ENCODE results near the gene PGBD1. TPM values are rescaled to one million over a fixed set of nuclear protein-coding genes. Genes with fewer than 3 reads are reported as not detected.

PGBD1 gene
- total and polyA plus RNA-seq, 2 of the 13 experiments (the other 11 are each of a cell fraction or from before 2014, with no cell fraction given) = 3.6 to 6.9 TPM

DNA sequence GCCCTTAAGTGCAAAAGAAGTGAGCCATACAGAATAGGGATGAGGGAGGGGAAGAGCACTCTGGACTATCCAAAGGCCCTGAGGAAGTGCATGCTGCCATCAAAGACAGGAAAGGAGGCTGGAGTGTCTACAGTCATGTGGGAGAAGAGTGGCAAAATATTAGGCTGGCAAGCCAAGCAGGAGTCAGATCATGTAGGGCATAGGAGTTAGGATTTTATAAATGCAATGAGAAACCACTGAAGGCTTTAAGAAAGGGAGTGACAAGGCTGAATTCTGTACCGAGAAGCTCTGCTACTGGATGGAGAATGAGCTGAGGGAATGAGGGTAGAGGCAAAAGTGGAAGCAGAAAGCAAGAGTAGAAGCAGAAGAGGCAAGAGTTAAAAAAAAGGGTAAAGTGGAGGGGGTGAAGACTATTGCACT is 52.2 kb downstream of the PGBD1 start:
- Histone ChIP-seq H3K4me2 (ENCODE audit: low read depth, low read length) (no peak overlapping the region), H2AFZ (ENCODE audit: low read length) (no peak overlapping the region), H3K4me1 (ENCODE audit: insufficient read depth, low read length) (peaks cover 25% of the 10 kb centered on the region), H4K20me1 (ENCODE audit: insufficient read depth, low read length) (no peaks in the 10 kb centered on the region), H3K9ac (ENCODE audit: insufficient read depth, low read depth, low read length) (no peak overlapping the region), H3K79me2 (ENCODE audit: insufficient read depth, low read length) (peaks cover 9% of the 10 kb centered on the region), H3K36me3 (replicated peaks in 1 of 2; ENCODE audit: control insufficient read depth in 1 of 2, insufficient read depth in 2 of 2, low read length in 2 of 2) (no peaks in the 10 kb centered on the region; a peak in 1 of 5 replicates), H3K27ac (ENCODE audit: extremely low read length, insufficient read depth, low read length) (no peak overlapping the region), H3K4me3 (replicated peaks in 1 of 3; ENCODE audit: insufficient read depth in 1 of 3, low read depth in 2 of 3, low read length in 3 of 3) (no peak overlapping the region), H3K9me3 (ENCODE audit: low read length) (no peaks in the 10 kb centered on the region), H3K27me3 (ENCODE audit: control insufficient read depth in 1 of 2, insufficient read depth in 2 of 2, low read length in 2 of 2) (no peaks in the 10 kb centered on the region; a peak in 1 of 5 replicates)
- no peak for FAIRE-seq
- ChIA-PET CTCF (ENCODE audit: low intra/inter-chr PET ratio, low total read pairs) (no interaction called here), POLR2A (interaction anchor here (4.9 kb wide), 1 partner anchor 10 kb away, joined by 108 read pairs; no protein-coding TSS in a partner anchor)
- WGBS (ENCODE audit: low lambda C conversion rate) = 93% methylated on average over 1 of the region's 1 CpG
- no peak for ATAC-seq
- intact Hi-C loops (cut with micrococcal nuclease; ENCODE audit: unreplicated experiment) (no loop called here), in situ Hi-C loops (cut with HindIII; ENCODE audit: extremely low pct_ligation_motif_present, low pct_unique_long_range_greater_than_20kb) (no loop called here)
- no TSS peak for BruUV-seq (replicated peaks)
- DNase-seq (ENCODE audit: low spot score) = no peak
- TF ChIP-seq TEF (CRISPR knock-in tag; IDR thresholded peaks at IDR 0.05) (no peak), ZBTB40 (IDR thresholded peaks at IDR 0.05) (no peak), ZBTB40 (CRISPR knock-in tag; IDR thresholded peaks at IDR 0.05) (no peak), ZNF263 (CRISPR knock-in tag; IDR thresholded peaks at IDR 0.05) (peak; percentile 88), STAT5B (CRISPR knock-in tag; IDR thresholded peaks at IDR 0.05) (no peak), ZFYVE20 (CRISPR knock-in tag; IDR thresholded peaks at IDR 0.05; ENCODE audit: borderline replicate concordance, low read depth) (no peak), HMGA1 (CRISPR knock-in tag; conservative IDR thresholded peaks at IDR 0.05) (no peak)
- TF ChIP-seq, protein P1, sequence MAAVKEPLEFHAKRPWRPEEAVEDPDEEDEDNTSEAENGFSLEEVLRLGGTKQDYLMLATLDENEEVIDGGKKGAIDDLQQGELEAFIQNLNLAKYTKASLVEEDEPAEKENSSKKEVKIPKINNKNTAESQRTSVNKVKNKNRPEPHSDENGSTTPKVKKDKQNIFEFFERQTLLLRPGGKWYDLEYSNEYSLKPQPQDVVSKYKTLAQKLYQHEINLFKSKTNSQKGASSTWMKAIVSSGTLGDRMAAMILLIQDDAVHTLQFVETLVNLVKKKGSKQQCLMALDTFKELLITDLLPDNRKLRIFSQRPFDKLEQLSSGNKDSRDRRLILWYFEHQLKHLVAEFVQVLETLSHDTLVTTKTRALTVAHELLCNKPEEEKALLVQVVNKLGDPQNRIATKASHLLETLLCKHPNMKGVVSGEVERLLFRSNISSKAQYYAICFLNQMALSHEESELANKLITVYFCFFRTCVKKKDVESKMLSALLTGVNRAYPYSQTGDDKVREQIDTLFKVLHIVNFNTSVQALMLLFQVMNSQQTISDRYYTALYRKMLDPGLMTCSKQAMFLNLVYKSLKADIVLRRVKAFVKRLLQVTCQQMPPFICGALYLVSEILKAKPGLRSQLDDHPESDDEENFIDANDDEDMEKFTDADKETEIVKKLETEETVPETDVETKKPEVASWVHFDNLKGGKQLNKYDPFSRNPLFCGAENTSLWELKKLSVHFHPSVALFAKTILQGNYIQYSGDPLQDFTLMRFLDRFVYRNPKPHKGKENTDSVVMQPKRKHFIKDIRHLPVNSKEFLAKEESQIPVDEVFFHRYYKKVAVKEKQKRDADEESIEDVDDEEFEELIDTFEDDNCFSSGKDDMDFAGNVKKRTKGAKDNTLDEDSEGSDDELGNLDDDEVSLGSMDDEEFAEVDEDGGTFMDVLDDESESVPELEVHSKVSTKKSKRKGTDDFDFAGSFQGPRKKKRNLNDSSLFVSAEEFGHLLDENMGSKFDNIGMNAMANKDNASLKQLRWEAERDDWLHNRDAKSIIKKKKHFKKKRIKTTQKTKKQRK (IDR thresholded peaks at IDR 0.05; ENCODE audit: low read length) = no peak

All from HepG2 (cell line).